Neuronal stem cell (in vitro differentiated cells): Measurements from ENCODE around the gene MRPS2. TPM values are rescaled to one million over a fixed set of nuclear protein-coding genes. Genes with fewer than 3 reads are reported as not detected.
"Not testable (repeated sequence)": the region's sequence is repeated elsewhere in the genome, so short reads cannot be mapped to it uniquely, and the experiment has no call there.

Source experiments
- DNase-seq: peaks from one replicate; pipeline ENCODE4 v3.0.0-alpha.2; 2013; ENCODE audit warnings: low spot score
- H2AFZ ChIP-seq: one replicate; pipeline ENCODE4 v1.6.1; 2013; ENCODE audit warnings: mild to moderate bottlenecking, low read length, inconsistent platforms
- H2AK5ac ChIP-seq: 2 replicates; pipeline ENCODE4 v1.6.1; 2013; ENCODE audit warnings: low read depth, mild to moderate bottlenecking, inconsistent platforms, low read length, moderate library complexity, mixed read lengths
- H2BK120ac ChIP-seq: 2 replicates; pipeline ENCODE4 v1.6.1; 2013; ENCODE audit warnings: low read depth, mild to moderate bottlenecking, inconsistent platforms, low read length, moderate library complexity, mixed read lengths
- H2BK12ac ChIP-seq: one replicate; pipeline ENCODE4 v1.6.1; 2013; ENCODE audit warnings: low read length, inconsistent platforms
- H2BK15ac ChIP-seq: 2 replicates; pipeline ENCODE4 v1.6.1; 2013; ENCODE audit warnings: mild to moderate bottlenecking, low read length, inconsistent platforms, mixed read lengths
- H2BK5ac ChIP-seq: one replicate; pipeline ENCODE4 v1.6.1; 2013; ENCODE audit warnings: inconsistent platforms, mild to moderate bottlenecking, low read length, moderate library complexity
- H3K14ac ChIP-seq: one replicate; pipeline ENCODE4 v1.6.1; 2013; ENCODE audit warnings: low read length, inconsistent platforms
- H3K18ac ChIP-seq: 2 replicates; pipeline ENCODE4 v1.6.1; 2013; ENCODE audit warnings: low read length, inconsistent platforms
- H3K23ac ChIP-seq: 2 replicates; pipeline ENCODE4 v1.6.1; 2013; ENCODE audit warnings: low read depth, mild to moderate bottlenecking, mixed read lengths, low read length, inconsistent platforms; ENCODE audit not compliant: poor library complexity
- H3K27ac ChIP-seq: replicated peaks from 3 replicates; pipeline ENCODE4 v1.5.1; 2013; ENCODE audit warnings: low read length, inconsistent platforms
- H3K27me3 ChIP-seq, 3 experiments: 2 replicates each; pipeline ENCODE4 v1.6.1; 2013; ENCODE audit warnings: low read length in 3 of 3, mild to moderate bottlenecking in 2 of 3, inconsistent platforms in 1 of 3, low read depth in 1 of 3, mixed read lengths in 1 of 3, moderate library complexity in 1 of 3; ENCODE audit not compliant: control insufficient read depth in 3 of 3, insufficient read depth in 3 of 3
- H3K36me3 ChIP-seq, 2 donors: replicated peaks in 1 of 2; 2 replicates each; pipeline ENCODE4 v1.6.1; 2013; ENCODE audit warnings: low read length in 2 of 2; ENCODE audit not compliant: control insufficient read depth in 2 of 2, insufficient read depth in 2 of 2
- H3K4ac ChIP-seq: 2 replicates; pipeline ENCODE4 v1.6.1; 2013; ENCODE audit warnings: inconsistent platforms, mild to moderate bottlenecking, low read length, moderate library complexity
- H3K4me1 ChIP-seq, 2 donors: 1 replicate in 1 of 2; 2 replicates in 1 of 2; pipeline ENCODE4 v1.6.1; 2013; ENCODE audit warnings: low read length in 2 of 2, low read depth in 1 of 2; ENCODE audit not compliant: control insufficient read depth in 2 of 2, insufficient read depth in 1 of 2
- H3K4me2 ChIP-seq: one replicate; pipeline ENCODE4 v1.6.1; 2013; ENCODE audit warnings: mild to moderate bottlenecking, low read length, inconsistent platforms; ENCODE audit not compliant: insufficient read depth, poor library complexity, severe bottlenecking
- H3K4me3 ChIP-seq, 2 donors: 2 replicates each; pipeline ENCODE4 v1.5.1; 2013; ENCODE audit warnings: low read length in 2 of 2, mild to moderate bottlenecking in 2 of 2, inconsistent platforms in 1 of 2, moderate library complexity in 1 of 2
- H3K79me1 ChIP-seq: one replicate; pipeline ENCODE4 v1.6.1; 2013; ENCODE audit warnings: low read depth, mild to moderate bottlenecking, inconsistent platforms, low read length, moderate library complexity
- H3K9ac ChIP-seq: one replicate; pipeline ENCODE4 v1.6.1; 2013; ENCODE audit warnings: mild to moderate bottlenecking, low read depth, low read length, inconsistent platforms; ENCODE audit not compliant: poor library complexity
- H3K9me3 ChIP-seq, 2 donors: replicated peaks in 1 of 2; 2 replicates each; pipeline versions ENCODE3 to v1.6.1; 2013; ENCODE audit warnings: low read length in 2 of 2, mild to moderate bottlenecking in 2 of 2, inconsistent platforms in 1 of 2, low read depth in 1 of 2, mixed read lengths in 1 of 2, moderate library complexity in 1 of 2; ENCODE audit not compliant: control insufficient read depth in 2 of 2, insufficient read depth in 1 of 2
- H4K8ac ChIP-seq: one replicate; pipeline ENCODE4 v1.6.1; 2013; ENCODE audit warnings: low read depth, mild to moderate bottlenecking, inconsistent platforms, low read length, moderate library complexity
- H4K91ac ChIP-seq: one replicate; pipeline ENCODE4 v1.6.1; 2013; ENCODE audit warnings: low read length, low read depth, mild to moderate bottlenecking, inconsistent platforms; ENCODE audit not compliant: poor library complexity
- WGBS, 2 donors: extraction: QIAGEN DNeasy Blood & Tissue Kit; methylation state at CpG; one replicate each; pipeline ENCODE4 v1.1.7; 2013; ENCODE audit warnings: missing lambda C conversion rate in 2 of 2, mixed read lengths in 1 of 2; ENCODE audit not compliant: insufficient read length in 2 of 2, insufficient replicate concordance in 1 of 2; ENCODE audit errors: extremely low coverage in 2 of 2; 5-methylcytosine and 5-hydroxymethylcytosine counted together
- polyA plus RNA-seq, 2 experiments: library from polyadenylated mRNA; stranded (reverse); fragments of 200-250 nt; gene quantifications; one replicate each; pipeline ENCODE4 v1.2.3, GENCODE V29; 2013

The MRPS2 gene
- 88.3 TPM for polyA plus RNA-seq (2013, experiment 1 of 2)
- polyA plus RNA-seq (2013, experiment 2 of 2): 78.9 TPM

GRCh38 chr9:135500525-135501260 lies at the start of gene MRPS2:
Gene MRPS2 (plus strand): TSS chr9:135500682. CDS start chr9:135500711, 29 bp downstream.
- Histone ChIP-seq H3K27ac (no peak within 1 kb of the TSS), H3K36me3 (peaks cover 34 to 41% of the 10 kb centered on the region in 2 donors)

GRCh38 chr9:135450956-135451355 lies 49.5 kb upstream of the MRPS2 start:
- Histone ChIP-seq H3K14ac (no peak overlapping the region), H3K4me2 (no peak overlapping the region), H2AK5ac (no peak overlapping the region), H3K27me3 (peaks cover 0 to 7% (median 0%) of the 10 kb centered on the region in 3 experiments), H3K4me3 (no peak overlapping the region), H4K91ac (no peak overlapping the region), H3K9ac (no peak overlapping the region), H3K23ac (no peak overlapping the region), H2BK12ac (no peak overlapping the region), H3K9me3 (no peaks in the 10 kb centered on the region), H2BK15ac (no peak overlapping the region), H3K4me1 (peaks cover 0 to 1% of the 10 kb centered on the region in 2 donors), H4K8ac (no peak overlapping the region), H3K36me3 (no peaks in the 10 kb centered on the region), H2BK120ac (no peak overlapping the region), H3K79me1 (no peaks in the 10 kb centered on the region), H2BK5ac (no peak overlapping the region), H2AFZ (no peak overlapping the region), H3K4ac (no peak overlapping the region), H3K27ac (no peak overlapping the region), H3K18ac (no peak overlapping the region)
- no CpG with 5 or more reads among the region's 10 CpGs for WGBS, 2 donors
- no peak for DNase-seq

More at GRCh38 chr9:135500525-135501260, at the start of gene MRPS2:
- WGBS, 2 donors: no CpG with 5 or more reads among the region's 92 CpGs
- Histone ChIP-seq H3K9ac (peak within 1 kb of the TSS; percentile 99), H4K91ac (peak within 1 kb of the TSS; percentile 66), H2BK12ac (no peak within 1 kb of the TSS), H2AFZ (peak within 1 kb of the TSS; percentile 98), H2BK5ac (peak within 1 kb of the TSS; percentile 78), H3K4me3 (peak within 1 kb of the TSS; percentile 84 to 98), H3K27me3 (no peaks in the 10 kb centered on the region), H2BK120ac (peak within 1 kb of the TSS; percentile 84), H3K18ac (peak within 1 kb of the TSS; percentile 97), H2AK5ac (peak within 1 kb of the TSS; percentile 95), H3K14ac (peak within 1 kb of the TSS; percentile 65), H3K9me3 (no peaks in the 10 kb centered on the region), H3K4ac (peak within 1 kb of the TSS; percentile 93), H3K4me1 (peaks cover 5 to 9% of the 10 kb centered on the region in 2 donors), H2BK15ac (peak within 1 kb of the TSS; percentile 77), H3K4me2 (peak within 1 kb of the TSS; percentile 92), H4K8ac (no peak within 1 kb of the TSS), H3K23ac (peak within 1 kb of the TSS; percentile 96), H3K79me1 (peaks cover 16% of the 10 kb centered on the region)
- DNase-seq: peak; percentile 92

- H3K9ac ChIP-seq, H3K23ac ChIP-seq, H2BK120ac ChIP-seq, H2BK15ac ChIP-seq, H3K9me3 ChIP-seq, H2AK5ac ChIP-seq, H3K36me3 ChIP-seq, DNase-seq, H3K27me3 ChIP-seq, H2AFZ ChIP-seq, H2BK12ac ChIP-seq, H3K79me1 ChIP-seq, H2BK5ac ChIP-seq, H3K4me3 ChIP-seq, H3K18ac ChIP-seq, H3K4me1 ChIP-seq, H3K27ac ChIP-seq, H3K14ac ChIP-seq, H3K4ac ChIP-seq, H3K4me2 ChIP-seq, H4K91ac ChIP-seq, H4K8ac ChIP-seq: not testable (repeated sequence)
- WGBS, 2 donors: no CpG with 5 or more reads among the region's 7 CpGs
Observed at GRCh38 chr9:135451909-135452308, 48.6 kb upstream of the MRPS2 start.

- H3K9ac ChIP-seq: no peak overlapping the region
- DNase-seq: no peak
Observed at GRCh38 chr9:135454737-135455136, 45.7 kb upstream of the MRPS2 start.

More at GRCh38 chr9:135454737-135455136, 45.7 kb upstream of the MRPS2 start:
- no peak overlapping the region for H3K23ac ChIP-seq
- H2BK120ac ChIP-seq: no peak overlapping the region
- H2BK12ac ChIP-seq: no peak overlapping the region
- no peaks in the 10 kb centered on the region for H3K9me3 ChIP-seq
- no peak overlapping the region for H3K18ac ChIP-seq
- H2BK15ac ChIP-seq: no peak overlapping the region
- no peaks in the 10 kb centered on the region for H3K36me3 ChIP-seq
- H4K8ac ChIP-seq: no peak overlapping the region
- WGBS, 2 donors: no CpG with 5 or more reads among the region's 5 CpGs
- no peak overlapping the region for H4K91ac ChIP-seq
- H3K79me1 ChIP-seq: no peaks in the 10 kb centered on the region
- no peak overlapping the region for H3K4me2 ChIP-seq
- no peaks in the 10 kb centered on the region for H3K27me3 ChIP-seq
- no peak overlapping the region for H3K27ac ChIP-seq
- H2AK5ac ChIP-seq: no peak overlapping the region
- H3K14ac ChIP-seq: no peak overlapping the region
- H3K4me1 ChIP-seq: peaks cover 2% of the 10 kb centered on the region in 2 donors
- H3K4me3 ChIP-seq: no peak overlapping the region
- H2BK5ac ChIP-seq: no peak overlapping the region
- no peak overlapping the region for H2AFZ ChIP-seq
- H3K4ac ChIP-seq: no peak overlapping the region
